AG04450 (cell line): ENCODE data around the gene TEKTIP1. TPM values are rescaled to one million over a fixed set of nuclear protein-coding genes. Genes with fewer than 3 reads are reported as not detected.

Experiments used
- CTCF ChIA-PET: fragments of 300-600, 350-600 bp; formaldehyde crosslinking; extraction: SDS; loops from one replicate; lab custom pipeline; 2022; ENCODE audit warnings: antibody characterized with exemption, inconsistent platforms; lab: Charles Lee
- POLR2A ChIA-PET: fragments of 350-600 bp; formaldehyde crosslinking; extraction: SDS; loops from one replicate; lab custom pipeline; 2021; ENCODE audit warnings: antibody characterized with exemption, inconsistent platforms; lab: Yijun Ruan, JAX
- DNase-seq: peaks from one replicate; pipeline ENCODE4 v3.0.0-alpha.2; 2011; ENCODE audit warnings: low read depth, low spot score
- H3K27ac ChIP-seq: one replicate; pipeline ENCODE4 v1.5.1; 2012; ENCODE audit warnings: low read depth, low read length, control low read depth
- H3K27me3 ChIP-seq: one replicate; pipeline ENCODE4 v1.6.0; 2012; ENCODE audit warnings: low read length; ENCODE audit not compliant: control insufficient read depth, insufficient read depth
- H3K4me3 ChIP-seq: 2 replicates; pipeline ENCODE4 v1.5.1; 2011; ENCODE audit warnings: mild to moderate bottlenecking, low read depth, low read length, control low read depth
- H3K9me3 ChIP-seq: 2 replicates; pipeline ENCODE4 v1.5.1; 2012; ENCODE audit warnings: low read length; ENCODE audit not compliant: control insufficient read depth, insufficient read depth
- CTCF ChIP-seq: IDR thresholded peaks from 2 replicates; pipeline ENCODE4 v1.5.1; 2011; ENCODE audit warnings: low read depth, low read length, control low read depth, inconsistent platforms
- polyA plus RNA-seq: library from polyadenylated mRNA; depleted of rRNA; stranded (reverse); fragments of >200 nt; gene quantifications from 2 replicates; pipeline ENCODE4 v1.2.3, GENCODE V29; 2011

The TEKTIP1 gene
- polyA plus RNA-seq, 1 experiment: not detected

- Histone ChIP-seq H3K9me3 (no peaks in the 10 kb centered on the region; the same call in 1 of the 2 replicates), H3K4me3 (no peak overlapping the region), H3K27ac (no peak overlapping the region), H3K27me3 (no peaks in the 10 kb centered on the region)
- ChIA-PET POLR2A (no interaction called here), CTCF (no interaction called here)
- no peak for TF ChIP-seq CTCF
- no peak for DNase-seq
Observed at GRCh38 chr19:3523361-3524077, 15.5 kb upstream of the TEKTIP1 start.

GRCh38 chr19:3524078-3524842 lies 14.7 kb upstream of the TEKTIP1 start:
- TF ChIP-seq CTCF: no peak
- CTCF ChIA-PET: no interaction called here

DNA sequence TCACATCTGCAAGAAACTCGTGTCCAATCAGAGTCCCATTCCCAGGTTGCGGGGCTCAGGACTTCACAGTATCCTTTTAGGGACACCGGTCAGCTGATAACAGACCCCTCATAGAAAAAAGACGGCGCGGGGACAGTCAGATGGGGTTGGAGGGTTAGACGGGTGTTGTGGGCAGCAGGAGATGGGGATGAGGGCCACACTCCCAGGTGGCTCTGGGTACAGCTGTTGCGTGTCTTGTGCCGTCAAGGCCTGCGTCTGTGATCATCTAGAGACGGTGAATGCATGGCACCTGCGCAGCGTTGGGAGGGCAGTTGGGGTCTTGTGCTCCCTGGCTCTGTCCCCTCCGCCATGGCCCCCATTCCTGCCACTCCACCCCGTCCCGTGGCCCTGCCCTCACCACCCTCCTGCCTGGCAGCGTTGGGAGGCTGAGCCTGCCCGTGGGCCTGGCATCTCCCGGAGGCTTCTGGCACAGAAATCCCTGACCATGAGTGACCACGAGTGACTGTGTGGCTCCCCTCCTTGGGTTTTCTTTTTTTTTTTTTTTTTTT lies 14.0 kb upstream of the TEKTIP1 start:
- Histone ChIP-seq H3K4me3 (no peak overlapping the region), H3K9me3 (no peaks in the 10 kb centered on the region; the same call in 1 of the 2 replicates), H3K27me3 (no peaks in the 10 kb centered on the region), H3K27ac (no peak overlapping the region)
- no peak for DNase-seq
- CTCF ChIA-PET: no interaction called here
- TF ChIP-seq CTCF: no peak
- POLR2A ChIA-PET: no interaction called here

More at GRCh38 chr19:3524078-3524842, 14.7 kb upstream of the TEKTIP1 start:
- no peak for DNase-seq
- no peak overlapping the region for H3K4me3 ChIP-seq
- H3K9me3 ChIP-seq: no peaks in the 10 kb centered on the region; the same call in 1 of the 2 replicates
- POLR2A ChIA-PET: no interaction called here
- no peak overlapping the region for H3K27ac ChIP-seq
- H3K27me3 ChIP-seq: no peaks in the 10 kb centered on the region

GRCh38 chr19:3526507-3527237 lies 12.3 kb upstream of the TEKTIP1 start:
- Histone ChIP-seq H3K27ac (no peak overlapping the region), H3K9me3 (no peaks in the 10 kb centered on the region; the same call in 1 of the 2 replicates), H3K27me3 (no peaks in the 10 kb centered on the region), H3K4me3 (no peak overlapping the region)
- ChIA-PET POLR2A (interaction anchor here (1.3 kb wide), 1 partner anchor 132 kb away, joined by 3 read pairs; no protein-coding TSS in a partner anchor), CTCF (no interaction called here)
- TF ChIP-seq CTCF: peak; percentile 32
- no peak for DNase-seq
